ENCODE data around the gene PDZD8. TPM values are rescaled to one million over a fixed set of nuclear protein-coding genes. Genes with fewer than 3 reads are reported as not detected.

Gene PDZD8
- total RNA-seq, 1 donor from 2014 or later, result 20.1 TPM

GRCh38 chr10:117257721-117258120, 117.5 kb downstream of the PDZD8 start:
- H3K9me3 Mint-ChIP-seq, result no peaks in the 10 kb centered on the region
- Histone ChIP-seq H2AFZ (replicated peaks) (no peak overlapping the region), H3K79me2 (ENCODE audit: low read depth) (no peaks in the 10 kb centered on the region), H3K4me1 (peaks cover 24% of the 10 kb centered on the region), H3K27ac (no peak overlapping the region), H3K27me3 (no peaks in the 10 kb centered on the region), H4K20me1 (ENCODE audit: low read depth) (no peaks in the 10 kb centered on the region), H3K4me2 (no peak overlapping the region), H3K36me3 (no peaks in the 10 kb centered on the region), H3F3A (ENCODE audit: low read depth) (peaks cover 4% of the 10 kb centered on the region), H3K9me3 (ENCODE audit: low read depth) (no peaks in the 10 kb centered on the region), H3K9ac (no peak overlapping the region), H3K4me3 (no peak overlapping the region)
- no peak for DNase-seq (ENCODE audit: low spot score)
- H3K27me3 Mint-ChIP-seq (ENCODE audit: insufficient read depth, low read depth), result peaks cover 3% of the 10 kb centered on the region
- TF ChIP-seq CTCF (IDR thresholded peaks at IDR 0.05) (no peak), EZH2phosphoT487 (IDR thresholded peaks at IDR 0.05) (no peak)
- H3K4me3 Mint-ChIP-seq, result no peak overlapping the region
- H3K4me1 Mint-ChIP-seq, result peaks cover 50% of the 10 kb centered on the region
- peak overlapping the region; percentile 68 for H3K27ac Mint-ChIP-seq
- no peaks in the 10 kb centered on the region for H3K36me3 Mint-ChIP-seq

GRCh38 chr10:117256910-117257309, 118.3 kb downstream of the PDZD8 start:
- Histone ChIP-seq H3K36me3 (no peaks in the 10 kb centered on the region), H3K9ac (no peak overlapping the region), H4K20me1 (ENCODE audit: low read depth) (no peaks in the 10 kb centered on the region), H3K9me3 (ENCODE audit: low read depth) (no peaks in the 10 kb centered on the region), H3K4me1 (peaks cover 30% of the 10 kb centered on the region), H2AFZ (replicated peaks) (no peak overlapping the region), H3K27me3 (no peaks in the 10 kb centered on the region), H3K79me2 (ENCODE audit: low read depth) (no peaks in the 10 kb centered on the region), H3K4me3 (no peak overlapping the region), H3F3A (ENCODE audit: low read depth) (peaks cover 4% of the 10 kb centered on the region), H3K27ac (no peak overlapping the region), H3K4me2 (no peak overlapping the region)
- H3K36me3 Mint-ChIP-seq, result no peaks in the 10 kb centered on the region
- DNase-seq (ENCODE audit: low spot score), result no peak
- no peak overlapping the region for H3K4me3 Mint-ChIP-seq
- peaks cover 50% of the 10 kb centered on the region for H3K4me1 Mint-ChIP-seq
- peaks cover 2% of the 10 kb centered on the region for H3K27me3 Mint-ChIP-seq (ENCODE audit: insufficient read depth, low read depth)
- TF ChIP-seq CTCF (IDR thresholded peaks at IDR 0.05) (no peak), EZH2phosphoT487 (IDR thresholded peaks at IDR 0.05) (no peak), EZH2 (IDR thresholded peaks at IDR 0.05) (no peak)
- no peaks in the 10 kb centered on the region for H3K9me3 Mint-ChIP-seq
- no peak overlapping the region for H3K27ac Mint-ChIP-seq

GRCh38 chr10:117255835-117256460, 119.3 kb downstream of the PDZD8 start:
- H3K27ac ChIP-seq, result no peak overlapping the region
- no peaks in the 10 kb centered on the region for H3K27me3 ChIP-seq
- peaks cover 4% of the 10 kb centered on the region for H3F3A ChIP-seq (ENCODE audit: low read depth)
- H3K4me1 ChIP-seq, result peaks cover 38% of the 10 kb centered on the region
- H3K79me2 ChIP-seq (ENCODE audit: low read depth), result no peaks in the 10 kb centered on the region
- no peak overlapping the region for H3K4me3 ChIP-seq
- Mint-ChIP-seq H3K4me1 (peaks cover 53% of the 10 kb centered on the region), H3K36me3 (no peaks in the 10 kb centered on the region), H3K27ac (no peak overlapping the region), H3K4me3 (no peak overlapping the region), H3K27me3 (ENCODE audit: insufficient read depth, low read depth) (peaks cover 2% of the 10 kb centered on the region), H3K9me3 (no peaks in the 10 kb centered on the region)
- no peak overlapping the region for H3K4me2 ChIP-seq
- no peaks in the 10 kb centered on the region for H3K9me3 ChIP-seq (ENCODE audit: low read depth)
- no peak for TF ChIP-seq EZH2phosphoT487 (IDR thresholded peaks at IDR 0.05)
- no peak for TF ChIP-seq CTCF (IDR thresholded peaks at IDR 0.05)
- TF ChIP-seq EZH2 (IDR thresholded peaks at IDR 0.05), result no peak
- H4K20me1 ChIP-seq (ENCODE audit: low read depth), result no peaks in the 10 kb centered on the region
- H3K9ac ChIP-seq, result no peak overlapping the region
- no peaks in the 10 kb centered on the region for H3K36me3 ChIP-seq
- no peak for DNase-seq (ENCODE audit: low spot score)
- H2AFZ ChIP-seq (replicated peaks), result no peak overlapping the region
